RCC 7860 (cell line): ENCODE data around the gene SREBF1.

Experiments used
- DNase-seq: peaks from one replicate; pipeline ENCODE4 v3.0.0-alpha.2; 2015; ENCODE audit warnings: low spot score
- FAIRE-seq: peaks from 2 replicates; lab custom pipeline; 2012; peaks lifted over from hg19 to GRCh38; lab: Jason Lieb, UNC

Gene SREBF1

DNA sequence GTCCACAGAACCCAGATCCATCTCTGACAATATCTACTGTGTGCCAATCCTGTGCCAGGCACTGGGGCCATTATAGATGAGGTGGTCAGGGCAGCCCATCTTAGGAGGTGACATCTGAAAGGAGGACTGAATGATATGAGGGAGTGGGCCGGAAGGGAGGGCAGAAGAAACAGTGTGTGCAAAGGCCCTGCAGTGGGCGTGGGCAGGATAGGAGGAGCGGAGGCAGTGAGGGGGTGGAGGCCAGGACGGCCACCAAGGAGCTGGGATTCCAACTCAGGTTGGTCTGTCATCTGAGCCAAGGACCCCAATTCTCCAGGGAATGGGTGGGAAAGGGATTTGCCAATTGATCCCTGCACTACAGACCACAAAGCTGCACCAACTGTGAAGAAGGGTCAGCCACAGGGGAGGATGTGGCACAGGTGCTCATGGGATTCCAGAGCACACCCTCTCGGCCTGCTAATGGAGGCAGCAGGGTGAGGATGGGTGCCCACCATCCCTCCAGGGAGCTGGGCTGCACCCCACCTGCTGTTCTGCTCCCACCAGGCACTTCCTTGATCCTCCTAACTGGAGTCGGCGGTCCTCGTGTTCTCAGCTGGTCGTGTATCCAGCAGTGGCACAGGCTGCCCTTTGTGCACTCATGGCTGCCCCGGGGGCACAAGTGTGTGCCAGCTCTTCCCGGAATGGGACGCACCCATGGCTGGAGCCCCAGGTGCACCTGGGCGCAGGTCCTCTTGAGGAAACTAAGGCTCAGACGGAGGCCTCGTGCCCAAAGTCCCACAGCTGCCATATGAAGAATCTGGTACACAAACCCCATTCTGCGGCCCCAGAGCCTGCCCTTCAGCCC, 9.6 kb downstream of the SREBF1 start:
- DNase-seq (no peak), FAIRE-seq (no peak)

DNA sequence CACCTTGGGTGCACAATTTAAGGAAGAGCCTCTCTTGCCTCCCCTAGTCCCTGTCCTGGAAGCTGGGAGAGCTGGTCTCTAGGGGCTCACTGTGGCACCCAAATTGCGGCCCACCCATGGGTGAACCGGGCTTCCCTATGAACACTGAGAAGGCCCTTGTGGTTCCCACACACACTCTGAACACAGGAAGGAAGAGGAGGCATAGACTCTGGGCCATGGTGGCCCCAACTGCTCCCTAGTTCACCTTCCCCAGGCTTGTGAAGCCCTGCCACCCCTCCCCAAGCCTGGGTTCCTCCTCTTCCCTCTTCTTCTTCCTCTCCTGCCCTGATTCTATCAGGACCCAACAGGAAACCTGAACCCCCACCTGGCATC, 10.5 kb downstream of the SREBF1 start:
- no peak for FAIRE-seq

DNA sequence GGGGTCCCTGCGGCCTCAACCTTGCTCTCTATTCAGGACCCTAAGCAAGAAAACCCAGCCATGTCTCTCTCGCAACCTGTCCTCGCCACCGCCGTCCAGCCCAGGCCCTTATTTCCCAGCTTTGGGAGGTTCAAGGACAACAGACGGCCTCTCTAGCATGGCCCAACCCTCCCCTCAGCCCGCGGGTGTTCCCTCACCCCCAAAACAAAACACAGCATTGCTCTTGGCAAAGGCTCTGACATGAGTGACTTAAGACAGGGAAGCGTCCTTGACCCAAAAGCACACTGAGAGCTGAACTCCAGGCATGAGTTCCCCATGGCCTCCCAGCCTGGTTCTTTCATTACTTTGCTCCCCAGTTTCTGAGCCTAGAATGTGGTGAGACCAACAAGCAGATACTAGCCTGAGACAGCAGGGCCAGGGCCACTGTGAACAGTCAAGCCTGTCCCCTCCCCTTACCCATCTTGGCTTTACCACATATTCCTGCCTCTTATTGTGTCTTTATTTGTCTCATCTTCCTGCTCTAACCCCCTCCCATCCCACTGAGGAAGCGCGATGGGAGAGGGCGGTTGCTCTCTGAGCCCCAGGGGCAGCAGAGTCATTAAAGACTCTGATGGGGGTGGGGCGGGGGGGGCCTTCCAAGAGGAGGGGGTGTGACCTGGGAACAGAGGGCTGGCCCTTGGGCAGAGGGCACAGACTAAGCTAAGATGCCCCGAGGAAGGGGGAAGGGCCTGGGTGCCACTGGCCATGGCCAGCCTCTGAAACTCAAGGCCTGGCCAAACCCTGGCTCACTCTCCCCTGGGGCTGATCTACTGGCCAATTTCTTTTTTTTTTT, 11.8 kb downstream of the SREBF1 start:
- FAIRE-seq (no peak), DNase-seq (no peak)

More for the DNA sequence above, 10.5 kb downstream of the SREBF1 start:
- no peak for DNase-seq

- no peak for DNase-seq
- FAIRE-seq, result no peak
These were observed 12.5 kb downstream of the SREBF1 start for GRCh38 chr17:17824119-17824782.

DNA sequence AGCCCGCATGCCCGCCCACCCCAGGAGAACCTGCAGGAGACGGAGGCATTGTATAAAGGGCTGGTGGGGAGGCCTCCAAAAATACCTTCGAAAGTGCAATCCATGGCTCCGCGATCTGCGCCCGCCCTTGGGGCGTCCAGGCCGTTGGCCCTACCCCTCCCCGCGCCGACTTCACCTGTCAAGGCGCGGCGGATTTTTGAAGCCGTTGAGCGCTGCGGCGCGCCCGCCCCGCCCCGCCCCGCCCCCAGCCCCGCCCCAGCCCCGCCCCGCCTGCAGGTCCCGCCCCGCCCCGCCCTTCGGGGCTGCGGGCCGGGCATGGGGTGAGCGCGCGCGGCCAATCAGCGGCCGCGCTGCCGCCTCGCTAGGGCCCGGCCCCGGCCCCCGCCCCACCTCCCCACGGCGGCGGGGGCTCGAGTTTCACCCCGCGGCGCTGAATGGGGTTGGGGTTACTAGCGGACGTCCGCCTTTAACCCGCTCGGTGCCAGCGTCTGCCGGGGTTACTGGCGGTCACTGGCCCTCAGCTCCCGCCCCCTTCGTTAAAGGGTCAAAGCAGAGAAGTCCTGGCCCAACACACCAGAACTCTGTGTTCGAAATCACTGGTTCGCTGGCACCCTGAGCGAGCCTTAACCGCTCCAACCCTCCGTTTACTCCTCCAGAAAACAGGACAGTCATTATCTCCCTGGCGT, 13.2 kb downstream of the SREBF1 start:
- DNase-seq (peak; percentile 28), FAIRE-seq (no peak)

DNA sequence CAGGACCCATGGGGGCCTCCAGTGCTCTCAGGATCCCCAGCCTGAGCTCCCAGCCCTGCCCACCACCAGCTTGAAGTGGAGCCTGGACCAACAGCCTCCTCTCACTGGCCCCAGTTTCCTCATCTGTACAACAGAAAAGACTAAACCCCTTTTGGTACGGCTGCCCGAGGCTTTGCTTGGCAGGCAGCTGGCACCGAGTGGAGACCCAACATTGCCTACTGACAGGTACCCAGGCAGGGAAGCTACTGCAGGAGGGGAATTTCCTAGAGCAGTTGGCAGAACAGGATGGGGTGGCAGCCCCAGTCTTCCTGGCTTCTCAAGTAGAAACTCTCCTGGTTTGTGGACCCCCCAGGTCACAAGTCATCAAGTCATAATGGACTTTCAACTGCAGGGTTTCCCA, 14.2 kb downstream of the SREBF1 start:
- no peak for DNase-seq
- FAIRE-seq, result no peak

GRCh38 chr17:17822189-17822588, 14.6 kb downstream of the SREBF1 start:
- FAIRE-seq (no peak), DNase-seq (no peak)

DNA sequence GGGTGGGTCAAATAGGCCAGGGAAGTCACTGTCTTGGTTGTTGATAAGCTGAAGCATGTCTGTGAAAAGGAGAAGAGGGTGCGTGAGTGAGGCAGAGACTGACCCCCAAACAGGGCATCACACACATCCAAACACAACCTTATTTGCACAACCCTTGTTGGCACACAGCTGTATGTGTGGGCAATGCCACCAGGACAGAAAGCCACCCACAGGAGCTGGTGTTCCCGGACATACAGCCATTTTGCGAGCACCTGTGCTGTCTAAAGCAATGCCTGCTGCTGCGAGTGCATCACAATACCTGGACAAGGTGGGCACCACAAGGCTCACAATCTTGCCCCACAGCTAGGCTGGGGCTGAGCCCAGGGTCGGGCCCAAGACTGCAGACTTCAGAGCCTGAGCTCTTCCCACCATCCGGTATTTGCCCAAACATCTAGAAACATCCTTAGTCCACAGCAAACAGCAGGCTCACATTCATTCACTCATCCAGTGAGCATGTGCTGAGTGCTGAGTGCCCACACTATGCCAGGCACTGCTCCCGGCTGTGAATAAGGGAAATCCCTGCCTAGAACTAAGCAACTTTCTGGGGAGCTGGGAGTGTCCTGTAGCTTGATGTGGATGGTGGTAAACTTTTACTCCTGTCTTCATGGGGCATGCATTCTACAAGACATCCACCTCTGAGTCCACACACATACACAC, 16.2 kb downstream of the SREBF1 start:
- DNase-seq (no peak), FAIRE-seq (no peak)

- no peak for FAIRE-seq
These were observed 16.7 kb downstream of the SREBF1 start for GRCh38 chr17:17820046-17820445.

GRCh38 chr17:17819561-17819995, 17.2 kb downstream of the SREBF1 start:
- FAIRE-seq, result peak; percentile 71
- DNase-seq, result peak; percentile 80

More at GRCh38 chr17:17820046-17820445, 16.7 kb downstream of the SREBF1 start:
- no peak for DNase-seq

DNA sequence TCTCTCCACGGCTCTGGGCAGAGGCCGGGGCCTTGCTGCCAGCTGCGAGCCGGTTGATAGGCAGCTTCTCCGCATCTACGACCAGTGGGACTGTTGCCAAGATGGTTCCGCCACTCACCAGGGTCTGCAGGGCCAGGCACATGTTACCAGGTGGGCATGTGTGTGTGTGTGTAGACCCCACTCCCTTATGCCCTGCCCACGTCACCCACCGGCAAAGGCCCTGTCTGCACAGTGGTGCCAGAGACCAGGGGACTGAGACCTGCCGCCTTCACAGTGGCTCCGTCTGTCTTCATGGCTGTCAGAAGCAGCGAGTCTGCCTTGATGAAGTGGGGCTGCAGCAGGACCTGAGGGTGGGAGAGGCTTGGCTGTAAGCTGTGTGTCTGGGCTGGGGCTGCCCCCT, 17.7 kb downstream of the SREBF1 start:
- DNase-seq (no peak), FAIRE-seq (no peak)

GRCh38 chr17:17818088-17818526, 18.7 kb downstream of the SREBF1 start:
- DNase-seq (no peak), FAIRE-seq (no peak)

- no peak for FAIRE-seq
- DNase-seq, result no peak
These were observed 19.2 kb downstream of the SREBF1 start for GRCh38 chr17:17817552-17817947.

DNA sequence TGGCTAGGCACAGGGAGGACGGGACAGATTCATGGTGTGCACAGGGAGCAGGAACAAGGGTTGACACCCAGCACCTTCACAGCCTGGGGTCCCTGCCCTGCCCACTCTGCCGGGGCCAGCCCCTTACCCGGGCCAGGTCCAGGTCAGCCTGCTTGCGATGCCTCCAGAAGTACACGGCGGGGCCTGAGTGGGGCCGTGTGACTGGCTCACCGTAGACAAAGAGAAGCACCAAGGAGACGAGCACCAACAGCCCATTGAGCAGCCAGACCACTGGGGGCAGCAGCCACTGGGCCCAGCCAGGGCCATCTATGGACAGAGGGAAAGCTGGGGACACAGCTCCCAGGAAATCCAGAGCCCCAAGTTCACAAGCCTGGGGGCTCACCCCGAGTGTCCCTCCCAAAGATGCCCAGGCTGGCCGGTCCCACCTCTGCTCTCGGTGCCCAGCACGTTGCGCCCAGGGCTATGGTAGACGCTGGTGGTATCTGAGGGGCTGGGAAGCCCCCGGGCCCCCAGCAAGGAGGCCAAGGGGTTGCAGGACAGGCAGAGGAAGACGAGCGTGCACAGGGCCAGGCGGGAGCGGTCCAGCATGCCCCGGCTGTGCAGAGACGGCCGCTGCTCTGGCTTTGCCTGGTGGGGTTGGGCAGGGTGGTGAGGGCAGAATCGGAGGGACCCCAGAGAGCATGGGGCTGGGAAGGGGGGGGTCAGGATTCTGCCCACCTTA, 19.8 kb downstream of the SREBF1 start:
- no peak for FAIRE-seq
- no peak for DNase-seq

- DNase-seq (no peak), FAIRE-seq (no peak)
These were observed 20.5 kb downstream of the SREBF1 start for GRCh38 chr17:17816240-17816814.

GRCh38 chr17:17815436-17816200, 21.2 kb downstream of the SREBF1 start:
- DNase-seq (no peak), FAIRE-seq (no peak)

DNA sequence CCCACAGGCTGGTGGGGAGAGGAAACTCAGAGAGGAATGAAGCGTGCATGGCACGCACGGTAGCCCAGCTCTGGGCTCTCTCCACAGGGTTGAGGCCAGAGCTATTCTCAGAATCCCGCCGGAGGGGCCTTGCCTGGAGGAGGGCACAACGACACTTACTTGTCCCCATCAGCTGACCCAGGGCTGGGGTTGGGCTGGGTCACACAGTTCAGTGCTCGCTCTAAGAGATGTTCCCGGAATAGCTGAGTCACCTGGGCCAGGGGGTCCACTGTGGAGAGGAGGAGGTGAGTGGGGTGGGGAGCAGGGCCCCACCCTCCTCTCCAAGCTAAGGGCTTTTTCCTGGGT, 21.8 kb downstream of the SREBF1 start:
- DNase-seq (no peak), FAIRE-seq (no peak)
